GM23338 (cell line): ENCODE data around the gene RALGPS1. TPM values are rescaled to one million over a fixed set of nuclear protein-coding genes. Genes with fewer than 3 reads are reported as not detected.

Source experiments
- ATAC-seq: fragments of 200-7000 bp; cut with Tn5 transposase; 3 replicates; pipeline ENCODE4 v1.9.1; 2020
- DNase-seq: peaks from one replicate; pipeline ENCODE4 v3.0.0-alpha.2; 2015; ENCODE audit warnings: low spot score
- H2AFZ ChIP-seq: fragments of 200-600 bp; sonication (generic); 2 replicates; pipeline ENCODE4 v1.8.0; 2016; ENCODE audit warnings: antibody characterized with exemption, mild to moderate bottlenecking, moderate library complexity
- H3F3A ChIP-seq: fragments of 200-600 bp; sonication (generic); replicated peaks from 2 replicates; pipeline ENCODE4 v1.8.0; 2017; ENCODE audit warnings: antibody characterized with exemption, mixed run types, low read depth
- H3K27ac ChIP-seq: fragments of 200-600 bp; sonication (generic); 2 replicates; pipeline ENCODE4 v1.6.1; 2016; ENCODE audit warnings: low read depth
- H3K27me3 ChIP-seq: fragments of 200-600 bp; sonication (generic); 2 replicates; pipeline ENCODE4 v1.8.0; 2016; ENCODE audit warnings: mild to moderate bottlenecking, mixed run types, moderate library complexity; ENCODE audit not compliant: insufficient read depth
- H3K36me3 ChIP-seq: fragments of 200-600 bp; sonication (generic); 2 replicates; pipeline ENCODE4 v1.8.0; 2016; ENCODE audit warnings: mild to moderate bottlenecking; ENCODE audit not compliant: insufficient read depth
- H3K4me1 ChIP-seq: fragments of 200-600 bp; sonication (generic); 2 replicates; pipeline ENCODE4 v1.8.0; 2016; ENCODE audit warnings: mild to moderate bottlenecking, moderate library complexity; ENCODE audit not compliant: insufficient read depth
- H3K4me2 ChIP-seq: fragments of 200-600 bp; sonication (generic); 2 replicates; pipeline ENCODE4 v1.7.1; 2017; ENCODE audit warnings: mixed run types
- H3K4me3 ChIP-seq: fragments of 200-600 bp; sonication (generic); 2 replicates; pipeline ENCODE4 v1.6.1; 2016; ENCODE audit warnings: mixed run types
- H3K79me2 ChIP-seq: fragments of 200-600 bp; sonication (generic); replicated peaks from 2 replicates; pipeline ENCODE4 v1.8.0; 2017; ENCODE audit warnings: mild to moderate bottlenecking; ENCODE audit not compliant: insufficient read depth
- H3K9me2 ChIP-seq: fragments of 200-600 bp; sonication (generic); 2 replicates; pipeline ENCODE4 v1.8.0; 2017; ENCODE audit not compliant: insufficient read depth
- H4K20me1 ChIP-seq: fragments of 200-600 bp; sonication (generic); replicated peaks from 2 replicates; pipeline ENCODE4 v1.8.0; 2017; ENCODE audit warnings: mild to moderate bottlenecking; ENCODE audit not compliant: insufficient read depth
- H3K27ac Mint-ChIP-seq: 2 replicates; pipeline ENCODE4 v1.8.0; 2020; ENCODE audit warnings: inconsistent platforms, mild to moderate bottlenecking, moderate library complexity, mixed read lengths
- H3K27me3 Mint-ChIP-seq: 3 replicates; pipeline ENCODE4 v1.8.0; 2022; ENCODE audit warnings: low read depth, mild to moderate bottlenecking, moderate library complexity, mixed read lengths, inconsistent platforms; ENCODE audit not compliant: insufficient read depth, poor library complexity
- H3K36me3 Mint-ChIP-seq: 3 replicates; pipeline ENCODE4 v1.8.0; 2021; ENCODE audit warnings: low read depth, mild to moderate bottlenecking, inconsistent platforms, moderate library complexity, mixed read lengths
- H3K4me1 Mint-ChIP-seq: 3 replicates; pipeline ENCODE4 v1.8.0; 2020; ENCODE audit warnings: mild to moderate bottlenecking, inconsistent platforms, mixed read lengths
- H3K4me3 Mint-ChIP-seq: 3 replicates; pipeline ENCODE4 v1.8.0; 2021; ENCODE audit warnings: moderate library complexity, mild to moderate bottlenecking, inconsistent platforms, mixed read lengths
- H3K9me3 Mint-ChIP-seq: 3 replicates; pipeline ENCODE4 v1.8.0; 2020; ENCODE audit warnings: moderate library complexity, mild to moderate bottlenecking, inconsistent platforms, mixed read lengths
- CREB1 ChIP-seq: fragments of 250-450 bp; sonication (Bioruptor Pico); IDR thresholded peaks from 2 replicates; pipeline ENCODE4 v1.5.0; 2020; ENCODE audit warnings: low read depth, mild to moderate bottlenecking, moderate library complexity
- EZH2 ChIP-seq: fragments of 200-600 bp; sonication (generic); IDR thresholded peaks from one replicate; pipeline ENCODE4 v1.8.0; 2017; ENCODE audit warnings: antibody characterized with exemption, mild to moderate bottlenecking, low read depth; ENCODE audit not compliant: unreplicated experiment
- EZH2phosphoT487 ChIP-seq: fragments of 200-600 bp; sonication (generic); IDR thresholded peaks from one replicate; pipeline ENCODE4 v1.8.1; 2018; ENCODE audit warnings: antibody characterized with exemption; ENCODE audit not compliant: unreplicated experiment
- NANOG ChIP-seq: IDR thresholded peaks from 2 replicates; pipeline ENCODE4 v1.6.1; 2016; ENCODE audit warnings: antibody characterized with exemption, borderline replicate concordance
- POLR2AphosphoS5 ChIP-seq: IDR thresholded peaks from 2 replicates; pipeline ENCODE4 v1.6.1; 2016; ENCODE audit warnings: antibody characterized with exemption, low read depth
- REST ChIP-seq: IDR thresholded peaks from one replicate; pipeline ENCODE4 v1.6.1; 2018; ENCODE audit warnings: antibody characterized with exemption; ENCODE audit not compliant: unreplicated experiment
- ZNF114 ChIP-seq: fragments of 250-450 bp; sonication (Bioruptor Pico); IDR thresholded peaks from 2 replicates; pipeline ENCODE4 v1.5.0; 2020; ENCODE audit warnings: mild to moderate bottlenecking, moderate library complexity
- ZNF331 ChIP-seq: fragments of 250-450 bp; sonication (Bioruptor Pico); IDR thresholded peaks from 2 replicates; pipeline ENCODE4 v1.5.0; 2020; ENCODE audit warnings: low read depth, mild to moderate bottlenecking, moderate library complexity
- polyA plus RNA-seq: library from polyadenylated mRNA; unstranded; fragments of >200 nt; fragmentation: Nextera tagmentation; extraction: Ambion mirVana; gene quantifications from 2 replicates; pipeline ENCODE4 v1.2.1, GENCODE V29; 2016
- total RNA-seq: library from RNA; depleted of rRNA; stranded (reverse); fragments of >200 nt; shearing (Covaris generic); gene quantifications from 2 replicates; pipeline ENCODE4 v1.2.3, GENCODE V29; 2014
- TF ChIP-seq, protein P1 (sequence below), 2 experiments: fragments of 200-600 bp in 1 of 2; sonication (generic) in 1 of 2; conservative IDR thresholded peaks; 2 replicates each; pipeline versions ENCODE4 v1.5.1 to v1.6.1; 2016 to 2017; ENCODE audit warnings: antibody characterized with exemption in 2 of 2, low read depth in 2 of 2, mild to moderate bottlenecking in 2 of 2, moderate library complexity in 1 of 2
- TF ChIP-seq, protein P2 (sequence below): IDR thresholded peaks from 2 replicates; pipeline ENCODE4 v1.6.1; 2016; ENCODE audit warnings: antibody characterized with exemption

RALGPS1 gene
- total and polyA plus RNA-seq, 2 experiments from 2014 or later, result 18.2 to 57.1 TPM

GRCh38 chr9:126879288-126879687 is 35.3 kb upstream of the RALGPS1 start (continued):
- TF ChIP-seq, protein P1, sequence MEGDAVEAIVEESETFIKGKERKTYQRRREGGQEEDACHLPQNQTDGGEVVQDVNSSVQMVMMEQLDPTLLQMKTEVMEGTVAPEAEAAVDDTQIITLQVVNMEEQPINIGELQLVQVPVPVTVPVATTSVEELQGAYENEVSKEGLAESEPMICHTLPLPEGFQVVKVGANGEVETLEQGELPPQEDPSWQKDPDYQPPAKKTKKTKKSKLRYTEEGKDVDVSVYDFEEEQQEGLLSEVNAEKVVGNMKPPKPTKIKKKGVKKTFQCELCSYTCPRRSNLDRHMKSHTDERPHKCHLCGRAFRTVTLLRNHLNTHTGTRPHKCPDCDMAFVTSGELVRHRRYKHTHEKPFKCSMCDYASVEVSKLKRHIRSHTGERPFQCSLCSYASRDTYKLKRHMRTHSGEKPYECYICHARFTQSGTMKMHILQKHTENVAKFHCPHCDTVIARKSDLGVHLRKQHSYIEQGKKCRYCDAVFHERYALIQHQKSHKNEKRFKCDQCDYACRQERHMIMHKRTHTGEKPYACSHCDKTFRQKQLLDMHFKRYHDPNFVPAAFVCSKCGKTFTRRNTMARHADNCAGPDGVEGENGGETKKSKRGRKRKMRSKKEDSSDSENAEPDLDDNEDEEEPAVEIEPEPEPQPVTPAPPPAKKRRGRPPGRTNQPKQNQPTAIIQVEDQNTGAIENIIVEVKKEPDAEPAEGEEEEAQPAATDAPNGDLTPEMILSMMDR (conservative IDR thresholded peaks at IDR 0.05; ENCODE audit: low read depth in 2 of 2), result no peak
- TF ChIP-seq CREB1 (CRISPR knock-in tag) (no peak), POLR2AphosphoS5 (no peak), ZNF331 (CRISPR knock-in tag) (no peak), ZNF114 (CRISPR knock-in tag) (no peak), EZH2phosphoT487 (no peak)
- TF ChIP-seq, protein P2, sequence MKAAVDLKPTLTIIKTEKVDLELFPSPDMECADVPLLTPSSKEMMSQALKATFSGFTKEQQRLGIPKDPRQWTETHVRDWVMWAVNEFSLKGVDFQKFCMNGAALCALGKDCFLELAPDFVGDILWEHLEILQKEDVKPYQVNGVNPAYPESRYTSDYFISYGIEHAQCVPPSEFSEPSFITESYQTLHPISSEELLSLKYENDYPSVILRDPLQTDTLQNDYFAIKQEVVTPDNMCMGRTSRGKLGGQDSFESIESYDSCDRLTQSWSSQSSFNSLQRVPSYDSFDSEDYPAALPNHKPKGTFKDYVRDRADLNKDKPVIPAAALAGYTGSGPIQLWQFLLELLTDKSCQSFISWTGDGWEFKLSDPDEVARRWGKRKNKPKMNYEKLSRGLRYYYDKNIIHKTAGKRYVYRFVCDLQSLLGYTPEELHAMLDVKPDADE, result no peak

GRCh38 chr9:126880226-126880946 is 34.2 kb upstream of the RALGPS1 start:
- H3K27me3 Mint-ChIP-seq, result peaks cover 3% of the 10 kb centered on the region
- Histone ChIP-seq H3K36me3 (no peaks in the 10 kb centered on the region), H3K4me1 (no peaks in the 10 kb centered on the region), H3K27me3 (no peaks in the 10 kb centered on the region), H3K79me2 (peaks cover 53% of the 10 kb centered on the region), H3K4me2 (no peak overlapping the region), H3K4me3 (no peak overlapping the region), H3K27ac (no peak overlapping the region), H4K20me1 (peaks cover 13% of the 10 kb centered on the region), H2AFZ (no peak overlapping the region), H3K9me2 (no peaks in the 10 kb centered on the region), H3F3A (no peaks in the 10 kb centered on the region)
- H3K4me1 Mint-ChIP-seq, result peaks cover 16% of the 10 kb centered on the region
- H3K4me3 Mint-ChIP-seq, result no peak overlapping the region
- no peak overlapping the region for H3K27ac Mint-ChIP-seq
- DNase-seq, result no peak
- peaks cover 2% of the 10 kb centered on the region; the same call in 2 of the 3 replicates for H3K9me3 Mint-ChIP-seq
- no peak for ATAC-seq
- peaks cover 26% of the 10 kb centered on the region for H3K36me3 Mint-ChIP-seq
- TF ChIP-seq ZNF114 (CRISPR knock-in tag) (no peak), REST (no peak), NANOG (no peak), EZH2phosphoT487 (no peak), CREB1 (CRISPR knock-in tag) (no peak), EZH2 (no peak), POLR2AphosphoS5 (no peak), ZNF331 (CRISPR knock-in tag) (no peak)
- TF ChIP-seq, protein P1 (conservative IDR thresholded peaks at IDR 0.05; ENCODE audit: low read depth in 2 of 2), result no peak
